Neural cell (in vitro differentiated cells): Measurements from ENCODE around the gene NCAM1.
A peak's percentile ranks its signal among the peaks of the same experiment; 100 is the strongest.

Source experiments
- CTCF ChIP-seq: fragments of 450-650 bp; IDR thresholded peaks from 2 replicates; pipeline ENCODE4 v1.5.1; 2014; ENCODE audit warnings: antibody characterized with exemption, mild to moderate bottlenecking, moderate library complexity; ENCODE audit not compliant: poor library complexity, severe bottlenecking
- EP300 ChIP-seq: fragments of 450-650 bp; conservative IDR thresholded peaks from 2 replicates; pipeline ENCODE4 v1.6.1; 2014; ENCODE audit warnings: antibody characterized with exemption, mild to moderate bottlenecking, moderate library complexity; ENCODE audit not compliant: poor library complexity, severe bottlenecking
- EZH2 ChIP-seq: fragments of 200-600, 300-800 bp; shearing (Covaris generic), sonication (generic); IDR thresholded peaks from 2 replicates; pipeline ENCODE4 v1.6.1; 2014; ENCODE audit warnings: antibody characterized with exemption, low read length, borderline replicate concordance, mild to moderate bottlenecking; ENCODE audit not compliant: insufficient read depth, poor library complexity, severe bottlenecking
- MXI1 ChIP-seq: fragments of 450-650 bp; conservative IDR thresholded peaks from 2 replicates; pipeline ENCODE4 v1.6.1; 2014; ENCODE audit warnings: antibody characterized with exemption, mild to moderate bottlenecking; ENCODE audit not compliant: poor library complexity, severe bottlenecking
- POLR2AphosphoS5 ChIP-seq: IDR thresholded peaks from 2 replicates; pipeline ENCODE4 v1.6.1; 2012
- RAD21 ChIP-seq: fragments of 450-650 bp; conservative IDR thresholded peaks from 2 replicates; pipeline ENCODE4 v1.6.1; 2014; ENCODE audit warnings: antibody characterized with exemption, mild to moderate bottlenecking, moderate library complexity
- REST ChIP-seq: IDR thresholded peaks from 2 replicates; pipeline ENCODE4 v1.6.1; 2012; ENCODE audit warnings: borderline replicate concordance
- SMC3 ChIP-seq: fragments of 450-650 bp; conservative IDR thresholded peaks from 2 replicates; pipeline ENCODE4 v1.6.1; 2014; ENCODE audit warnings: antibody characterized with exemption, mild to moderate bottlenecking, moderate library complexity; ENCODE audit not compliant: poor library complexity
- TAF1 ChIP-seq: IDR thresholded peaks from 2 replicates; pipeline ENCODE4 v1.6.1; 2012; ENCODE audit warnings: low read depth

GRCh38 chr11:113203141-113203753 lies 242.0 kb downstream of the NCAM1 start:
- TF ChIP-seq TAF1 (no peak), CTCF (no peak), POLR2AphosphoS5 (peak; percentile 29), MXI1 (no peak), EP300 (no peak), SMC3 (no peak), EZH2 (no peak), RAD21 (no peak), REST (no peak)
